Measurements from ENCODE around the gene DMAC2.

DNA sequence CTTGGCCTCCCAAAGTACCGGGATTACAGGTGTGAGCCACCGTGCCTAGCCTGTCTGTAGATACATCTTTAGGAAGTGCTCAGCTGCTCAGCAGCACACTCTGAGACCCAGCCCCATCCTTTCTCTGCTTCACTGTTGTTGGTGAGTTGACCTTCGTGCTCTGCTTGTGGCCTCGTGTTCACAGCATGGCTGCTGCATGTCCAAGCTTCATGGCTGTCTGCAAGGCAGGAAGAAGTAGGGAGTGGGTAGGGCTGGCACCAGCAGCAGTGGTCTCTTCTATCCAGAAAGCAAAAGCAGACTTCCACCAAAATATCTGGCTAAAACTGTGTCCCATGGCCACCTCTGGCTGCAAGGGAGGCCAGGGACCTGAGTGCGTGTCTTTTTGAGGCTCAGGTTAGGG is 26.8 kb downstream of the DMAC2 start:
- TF ChIP-seq, protein P1, sequence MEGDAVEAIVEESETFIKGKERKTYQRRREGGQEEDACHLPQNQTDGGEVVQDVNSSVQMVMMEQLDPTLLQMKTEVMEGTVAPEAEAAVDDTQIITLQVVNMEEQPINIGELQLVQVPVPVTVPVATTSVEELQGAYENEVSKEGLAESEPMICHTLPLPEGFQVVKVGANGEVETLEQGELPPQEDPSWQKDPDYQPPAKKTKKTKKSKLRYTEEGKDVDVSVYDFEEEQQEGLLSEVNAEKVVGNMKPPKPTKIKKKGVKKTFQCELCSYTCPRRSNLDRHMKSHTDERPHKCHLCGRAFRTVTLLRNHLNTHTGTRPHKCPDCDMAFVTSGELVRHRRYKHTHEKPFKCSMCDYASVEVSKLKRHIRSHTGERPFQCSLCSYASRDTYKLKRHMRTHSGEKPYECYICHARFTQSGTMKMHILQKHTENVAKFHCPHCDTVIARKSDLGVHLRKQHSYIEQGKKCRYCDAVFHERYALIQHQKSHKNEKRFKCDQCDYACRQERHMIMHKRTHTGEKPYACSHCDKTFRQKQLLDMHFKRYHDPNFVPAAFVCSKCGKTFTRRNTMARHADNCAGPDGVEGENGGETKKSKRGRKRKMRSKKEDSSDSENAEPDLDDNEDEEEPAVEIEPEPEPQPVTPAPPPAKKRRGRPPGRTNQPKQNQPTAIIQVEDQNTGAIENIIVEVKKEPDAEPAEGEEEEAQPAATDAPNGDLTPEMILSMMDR (IDR thresholded peaks at IDR 0.05): no peak
- TF ChIP-seq POLR2A (IDR thresholded peaks at IDR 0.05): no peak

Measured in lower leg skin (tissue), 3 donors.